Retinal pigment epithelial cell (primary cell): Measurements from ENCODE around the gene DNAJC28.
"Not testable (repeated sequence)": the region's sequence is repeated elsewhere in the genome, so short reads cannot be mapped to it uniquely, and the experiment has no call there.

Experiments
- DNase-seq: peaks from one replicate; pipeline ENCODE4 v3.0.0-alpha.2; 2010; ENCODE audit warnings: low read depth
- H3K4me3 ChIP-seq: 2 replicates; pipeline ENCODE4 v1.5.1; 2011; ENCODE audit warnings: mild to moderate bottlenecking, low read length, control low read depth, moderate library complexity
- CTCF ChIP-seq: conservative IDR thresholded peaks from 2 replicates; pipeline ENCODE4 v1.5.1; 2011; ENCODE audit warnings: low read depth, low read length, control low read depth, inconsistent platforms

The DNAJC28 gene

GRCh38 chr21:33522953-33523349 is 31.4 kb upstream of the DNAJC28 start:
- DNase-seq: no peak
- TF ChIP-seq CTCF: no peak
- H3K4me3 ChIP-seq: no peak overlapping the region

GRCh38 chr21:33522297-33522952 is 30.9 kb upstream of the DNAJC28 start:
- no peak for TF ChIP-seq CTCF
- no peak for DNase-seq
- H3K4me3 ChIP-seq: no peak overlapping the region

GRCh38 chr21:33518899-33519298 is 27.4 kb upstream of the DNAJC28 start:
- H3K4me3 ChIP-seq: no peak overlapping the region
- no peak for DNase-seq
- TF ChIP-seq CTCF: no peak

GRCh38 chr21:33514229-33514628 is 22.7 kb upstream of the DNAJC28 start:
- no peak for DNase-seq
- TF ChIP-seq CTCF: no peak
- no peak overlapping the region for H3K4me3 ChIP-seq

- H3K4me3 ChIP-seq: no peak overlapping the region
- no peak for TF ChIP-seq CTCF
- no peak for DNase-seq
These were observed 21.0 kb upstream of the DNAJC28 start for GRCh38 chr21:33512481-33512880.

- no peak overlapping the region for H3K4me3 ChIP-seq
- no peak for DNase-seq
- TF ChIP-seq CTCF: no peak
These were observed 20.1 kb upstream of the DNAJC28 start for GRCh38 chr21:33511639-33512038.

- DNase-seq: no peak
- TF ChIP-seq CTCF: no peak
- H3K4me3 ChIP-seq: no peak overlapping the region
These were observed 19.3 kb upstream of the DNAJC28 start for GRCh38 chr21:33510826-33511225.

- H3K4me3 ChIP-seq, DNase-seq: not testable (repeated sequence)
These were observed 15.5 kb upstream of the DNAJC28 start for GRCh38 chr21:33507003-33507402.
